HL-60 (cell line): ENCODE data around the gene MPP4.

Experiments used
- DNase-seq, 2 experiments: peaks; one replicate each; pipeline ENCODE4 v3.0.0-alpha.2; 2010 to 2020; ENCODE audit warnings: low read depth in 1 of 2, low spot score in 1 of 2
- H3K27ac ChIP-seq: fragments of 250-450 bp; sonication (Bioruptor Pico); replicated peaks from 2 replicates; pipeline ENCODE4 v1.5.1; 2020; ENCODE audit warnings: mild to moderate bottlenecking, moderate library complexity
- H3K27me3 ChIP-seq: fragments of 250-450 bp; sonication (Bioruptor Pico); 2 replicates; pipeline ENCODE4 v1.5.1; 2021; ENCODE audit warnings: mild to moderate bottlenecking, moderate library complexity; ENCODE audit not compliant: insufficient read depth, poor library complexity, severe bottlenecking
- H3K4me3 ChIP-seq: replicated peaks from 2 replicates; pipeline ENCODE4 v1.5.1; 2011; ENCODE audit warnings: mild to moderate bottlenecking, control low read depth, low read length; ENCODE audit not compliant: insufficient read depth
- CTCF ChIP-seq: IDR thresholded peaks from one replicate; pipeline ENCODE4 v1.5.1; 2011; ENCODE audit warnings: low read length, control low read depth, inconsistent platforms; ENCODE audit not compliant: insufficient read depth
- GABPA ChIP-seq: IDR thresholded peaks from 2 replicates; pipeline ENCODE4 v1.6.1; 2012; ENCODE audit warnings: low read depth
- POLR2AphosphoS5 ChIP-seq: IDR thresholded peaks from 2 replicates; pipeline ENCODE4 v1.6.1; 2012; ENCODE audit warnings: low read depth
- REST ChIP-seq: IDR thresholded peaks from 2 replicates; pipeline ENCODE4 v1.6.1; 2012; ENCODE audit warnings: low read depth; ENCODE audit not compliant: insufficient replicate concordance
- SPI1 ChIP-seq: IDR thresholded peaks from 2 replicates; pipeline ENCODE4 v1.6.1; 2012; ENCODE audit warnings: low read depth, mild to moderate bottlenecking, borderline replicate concordance

Gene MPP4

GRCh38 chr2:201644001-201644400 is 54.4 kb downstream of the MPP4 start:
- no peak overlapping the region for H3K27ac ChIP-seq
- H3K4me3 ChIP-seq, result no peak overlapping the region
- H3K27me3 ChIP-seq, result no peaks in the 10 kb centered on the region
- no peak for DNase-seq
- TF ChIP-seq POLR2AphosphoS5 (no peak), CTCF (no peak)

GRCh38 chr2:201643216-201643890 is 55.1 kb downstream of the MPP4 start, which contains the start of gene TMEM237:
TMEM237 (minus strand) TSS chr2:201643503; CDS start chr2:201643400, 103 bp downstream.
- Histone ChIP-seq H3K27me3 (no peaks in the 10 kb centered on the region), H3K27ac (peak within 1 kb of the TSS; percentile 80), H3K4me3 (peak within 1 kb of the TSS; percentile 84)
- DNase-seq, result no peak
- TF ChIP-seq GABPA (no peak), POLR2AphosphoS5 (no peak), SPI1 (no peak), REST (no peak), CTCF (no peak)

GRCh38 chr2:201642579-201643215 is 55.7 kb downstream of the MPP4 start:
- peak; percentile 55 to 76 for DNase-seq
- peak overlapping the region; percentile 84 for H3K4me3 ChIP-seq
- TF ChIP-seq REST, result peak; percentile 38
- TF ChIP-seq SPI1, result no peak
- TF ChIP-seq POLR2AphosphoS5, result peak; percentile 82
- H3K27me3 ChIP-seq, result no peaks in the 10 kb centered on the region
- H3K27ac ChIP-seq, result peak overlapping the region; percentile 80

- TF ChIP-seq SPI1 (no peak), POLR2AphosphoS5 (no peak), CTCF (no peak), GABPA (no peak), REST (no peak)
These were observed 56.3 kb downstream of the MPP4 start for GRCh38 chr2:201642086-201642578.

More at GRCh38 chr2:201642086-201642578, 56.3 kb downstream of the MPP4 start:
- no peak for DNase-seq
- H3K4me3 ChIP-seq, result peak overlapping the region; percentile 84
- peak overlapping the region; percentile 80 for H3K27ac ChIP-seq
- no peaks in the 10 kb centered on the region for H3K27me3 ChIP-seq
